OCI-M1 (cell line): ENCODE data around the gene MTMR1.

ENCODE experiments used
- DNase-seq: peaks from one replicate; lab custom pipeline; 2025; lab: John Stamatoyannopoulos, UW

Gene MTMR1

GRCh38 chrX:150779385-150779784, 86.2 kb downstream of the MTMR1 start:
- no peak for DNase-seq

- DNase-seq, result no peak
Observed at GRCh38 chrX:150781677-150782076, 88.5 kb downstream of the MTMR1 start.

- no peak for DNase-seq
Observed at GRCh38 chrX:150790021-150790420, 96.8 kb downstream of the MTMR1 start.

- DNase-seq, result no peak
Observed at GRCh38 chrX:150792949-150793527, 99.8 kb downstream of the MTMR1 start.

- no peak for DNase-seq
Observed at GRCh38 chrX:150805736-150806135, 112.5 kb downstream of the MTMR1 start.

GRCh38 chrX:150806827-150807226, 113.6 kb downstream of the MTMR1 start:
- DNase-seq, result no peak

GRCh38 chrX:150813922-150814321, 120.7 kb downstream of the MTMR1 start:
- DNase-seq, result peak; percentile 16
